SH-SY5Y (cell line): ENCODE results near the gene GORAB.

Source experiments
- GATA2 ChIP-seq: IDR thresholded peaks from 2 replicates; pipeline ENCODE4 v1.6.1; 2011; ENCODE audit warnings: mild to moderate bottlenecking, low read depth, low read length
- GATA3 ChIP-seq: IDR thresholded peaks from 2 replicates; pipeline ENCODE4 v1.6.1; 2011; ENCODE audit warnings: low read depth, mild to moderate bottlenecking, low read length, moderate library complexity

GRCh38 chr1:170559166-170559565 is 27.2 kb downstream of the GORAB start:
- no peak for TF ChIP-seq GATA2
- TF ChIP-seq GATA3, result no peak
